ENCODE data around the gene PLIN3. TPM values are rescaled to one million over a fixed set of nuclear protein-coding genes. Genes with fewer than 3 reads are reported as not detected.

PLIN3 gene
- total RNA-seq, 1 experiment from 2014 or later, result 157 TPM

DNA sequence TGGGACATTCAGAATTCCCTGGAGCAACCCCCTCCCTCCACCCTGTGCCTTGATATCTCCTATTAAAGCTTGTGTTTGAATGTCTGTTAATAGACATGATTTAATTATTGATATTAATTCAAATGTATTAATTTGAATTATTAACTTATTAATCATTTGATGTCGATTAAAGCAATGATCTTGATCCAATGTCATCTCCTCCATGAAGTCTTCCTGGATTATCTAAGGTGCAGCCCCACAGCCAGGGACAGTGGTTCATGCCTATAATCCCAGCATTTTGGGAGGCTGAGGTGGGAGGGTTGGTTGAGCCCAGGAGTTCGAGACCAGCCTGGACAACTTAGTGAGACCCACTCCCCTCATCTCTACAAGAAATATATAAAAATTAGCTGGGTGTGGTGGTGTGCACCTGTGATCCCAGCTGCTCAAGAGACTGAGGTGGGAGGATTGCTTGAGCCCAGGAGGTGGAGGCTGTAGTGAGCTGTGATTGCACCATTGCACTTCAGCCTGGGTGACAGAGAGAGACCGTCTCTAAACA lies 66.3 kb downstream of the PLIN3 start:
- Histone ChIP-seq H3K4me3 (ENCODE audit: low read depth in 2 of 2, low read length in 2 of 2) (no peak overlapping the region), H3K27ac (ENCODE audit: low read length) (no peak overlapping the region), H3K27me3 (ENCODE audit: control insufficient read depth, insufficient read depth, low read length) (no peaks in the 10 kb centered on the region), H3K36me3 (ENCODE audit: control insufficient read depth, insufficient read depth, low read length) (no peaks in the 10 kb centered on the region), H3K9me3 (ENCODE audit: control insufficient read depth, insufficient read depth, low read depth, low read length) (no peaks in the 10 kb centered on the region), H3K4me1 (ENCODE audit: control insufficient read depth, insufficient read depth, low read length) (no peaks in the 10 kb centered on the region)
- in situ Hi-C loops (cut with HindIII; ENCODE audit: low pct_unique_long_range_greater_than_20kb, low sequenced_read_pairs) (no loop called here), intact Hi-C loops (cut with micrococcal nuclease; ENCODE audit: unreplicated experiment) (no loop called here)
- CTCF ChIA-PET, result interaction anchor here (0.7 kb wide), 1 partner anchor 793 kb away, joined by 3 read pairs; no protein-coding TSS in a partner anchor
- BruUV-seq (replicated peaks), result no TSS peak
- TF ChIP-seq, protein P1, sequence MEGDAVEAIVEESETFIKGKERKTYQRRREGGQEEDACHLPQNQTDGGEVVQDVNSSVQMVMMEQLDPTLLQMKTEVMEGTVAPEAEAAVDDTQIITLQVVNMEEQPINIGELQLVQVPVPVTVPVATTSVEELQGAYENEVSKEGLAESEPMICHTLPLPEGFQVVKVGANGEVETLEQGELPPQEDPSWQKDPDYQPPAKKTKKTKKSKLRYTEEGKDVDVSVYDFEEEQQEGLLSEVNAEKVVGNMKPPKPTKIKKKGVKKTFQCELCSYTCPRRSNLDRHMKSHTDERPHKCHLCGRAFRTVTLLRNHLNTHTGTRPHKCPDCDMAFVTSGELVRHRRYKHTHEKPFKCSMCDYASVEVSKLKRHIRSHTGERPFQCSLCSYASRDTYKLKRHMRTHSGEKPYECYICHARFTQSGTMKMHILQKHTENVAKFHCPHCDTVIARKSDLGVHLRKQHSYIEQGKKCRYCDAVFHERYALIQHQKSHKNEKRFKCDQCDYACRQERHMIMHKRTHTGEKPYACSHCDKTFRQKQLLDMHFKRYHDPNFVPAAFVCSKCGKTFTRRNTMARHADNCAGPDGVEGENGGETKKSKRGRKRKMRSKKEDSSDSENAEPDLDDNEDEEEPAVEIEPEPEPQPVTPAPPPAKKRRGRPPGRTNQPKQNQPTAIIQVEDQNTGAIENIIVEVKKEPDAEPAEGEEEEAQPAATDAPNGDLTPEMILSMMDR (IDR thresholded peaks at IDR 0.05), result no peak
- TF ChIP-seq, protein P2, sequence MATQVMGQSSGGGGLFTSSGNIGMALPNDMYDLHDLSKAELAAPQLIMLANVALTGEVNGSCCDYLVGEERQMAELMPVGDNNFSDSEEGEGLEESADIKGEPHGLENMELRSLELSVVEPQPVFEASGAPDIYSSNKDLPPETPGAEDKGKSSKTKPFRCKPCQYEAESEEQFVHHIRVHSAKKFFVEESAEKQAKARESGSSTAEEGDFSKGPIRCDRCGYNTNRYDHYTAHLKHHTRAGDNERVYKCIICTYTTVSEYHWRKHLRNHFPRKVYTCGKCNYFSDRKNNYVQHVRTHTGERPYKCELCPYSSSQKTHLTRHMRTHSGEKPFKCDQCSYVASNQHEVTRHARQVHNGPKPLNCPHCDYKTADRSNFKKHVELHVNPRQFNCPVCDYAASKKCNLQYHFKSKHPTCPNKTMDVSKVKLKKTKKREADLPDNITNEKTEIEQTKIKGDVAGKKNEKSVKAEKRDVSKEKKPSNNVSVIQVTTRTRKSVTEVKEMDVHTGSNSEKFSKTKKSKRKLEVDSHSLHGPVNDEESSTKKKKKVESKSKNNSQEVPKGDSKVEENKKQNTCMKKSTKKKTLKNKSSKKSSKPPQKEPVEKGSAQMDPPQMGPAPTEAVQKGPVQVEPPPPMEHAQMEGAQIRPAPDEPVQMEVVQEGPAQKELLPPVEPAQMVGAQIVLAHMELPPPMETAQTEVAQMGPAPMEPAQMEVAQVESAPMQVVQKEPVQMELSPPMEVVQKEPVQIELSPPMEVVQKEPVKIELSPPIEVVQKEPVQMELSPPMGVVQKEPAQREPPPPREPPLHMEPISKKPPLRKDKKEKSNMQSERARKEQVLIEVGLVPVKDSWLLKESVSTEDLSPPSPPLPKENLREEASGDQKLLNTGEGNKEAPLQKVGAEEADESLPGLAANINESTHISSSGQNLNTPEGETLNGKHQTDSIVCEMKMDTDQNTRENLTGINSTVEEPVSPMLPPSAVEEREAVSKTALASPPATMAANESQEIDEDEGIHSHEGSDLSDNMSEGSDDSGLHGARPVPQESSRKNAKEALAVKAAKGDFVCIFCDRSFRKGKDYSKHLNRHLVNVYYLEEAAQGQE (IDR thresholded peaks at IDR 0.05; ENCODE audit: insufficient read depth in 1 of 2, low read depth in 2 of 2, low read length in 1 of 2), result no peak
- TF ChIP-seq TCF7L2 (IDR thresholded peaks at IDR 0.05; ENCODE audit: low read depth, low read length) (no peak), SIN3A (IDR thresholded peaks at IDR 0.05; ENCODE audit: borderline replicate concordance, insufficient read depth, low read depth, low read length) (no peak), POLR2AphosphoS5 (IDR thresholded peaks at IDR 0.05; ENCODE audit: low read depth, low read length) (no peak)
- ATAC-seq (no peak), DNase-seq (ENCODE audit: low read depth, low spot score) (no peak)
- POLR2A ChIA-PET, result interaction anchor here (0.5 kb wide), 1 partner anchor 545 kb away, joined by 5 read pairs; no protein-coding TSS in a partner anchor

DNA sequence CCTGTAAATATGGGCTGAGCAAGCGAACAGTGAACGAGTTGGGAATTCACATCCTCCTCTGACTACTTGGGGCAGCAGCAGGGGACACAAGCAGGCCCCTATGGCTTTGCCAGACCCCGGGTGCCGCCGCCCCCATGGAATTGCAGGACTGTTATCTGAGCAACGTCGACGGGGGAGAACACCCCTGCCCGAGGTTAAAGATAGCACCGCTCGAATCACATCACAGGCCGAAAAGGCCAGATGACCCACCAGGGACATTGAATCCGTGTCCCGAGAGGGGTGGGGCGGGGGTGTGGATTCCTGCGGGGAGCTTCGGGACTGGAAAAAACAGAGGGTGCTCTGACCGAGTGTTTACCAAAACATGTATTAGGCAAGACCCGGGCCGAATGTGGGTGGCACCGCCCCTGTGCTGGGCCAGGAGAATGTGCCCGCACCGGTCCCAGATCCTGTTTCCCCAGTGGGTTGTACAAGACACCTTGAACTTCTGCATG lies 66.8 kb downstream of the PLIN3 start:
- H3K4me3 ChIP-seq (ENCODE audit: low read depth in 2 of 2, low read length in 2 of 2), result no peak overlapping the region
- no peak for TF ChIP-seq SIN3A (IDR thresholded peaks at IDR 0.05; ENCODE audit: borderline replicate concordance, insufficient read depth, low read depth, low read length)
- TF ChIP-seq POLR2AphosphoS5 (IDR thresholded peaks at IDR 0.05; ENCODE audit: low read depth, low read length), result no peak
- TF ChIP-seq, protein P1 (IDR thresholded peaks at IDR 0.05), result no peak
- TF ChIP-seq, protein P2 (IDR thresholded peaks at IDR 0.05; ENCODE audit: insufficient read depth in 1 of 2, low read depth in 2 of 2, low read length in 1 of 2), result no peak
- TF ChIP-seq TCF7L2 (IDR thresholded peaks at IDR 0.05; ENCODE audit: low read depth, low read length), result no peak
- CTCF ChIA-PET, result interaction anchor here (0.7 kb wide), 1 partner anchor 794 kb away, joined by 3 read pairs; no protein-coding TSS in a partner anchor
- no peaks in the 10 kb centered on the region for H3K27me3 ChIP-seq (ENCODE audit: control insufficient read depth, insufficient read depth, low read length)
- DNase-seq (ENCODE audit: low read depth, low spot score) (no peak), ATAC-seq (no peak)
- in situ Hi-C loops (cut with HindIII; ENCODE audit: low pct_unique_long_range_greater_than_20kb, low sequenced_read_pairs), result no loop called here
- H3K36me3 ChIP-seq (ENCODE audit: control insufficient read depth, insufficient read depth, low read length), result no peaks in the 10 kb centered on the region
- POLR2A ChIA-PET, result no interaction called here
- H3K4me1 ChIP-seq (ENCODE audit: control insufficient read depth, insufficient read depth, low read length), result no peaks in the 10 kb centered on the region
- intact Hi-C loops (cut with micrococcal nuclease; ENCODE audit: unreplicated experiment), result no loop called here
- BruUV-seq (replicated peaks), result no TSS peak
- no peaks in the 10 kb centered on the region for H3K9me3 ChIP-seq (ENCODE audit: control insufficient read depth, insufficient read depth, low read depth, low read length)
- no peak overlapping the region for H3K27ac ChIP-seq (ENCODE audit: low read length)

Data from Panc1 (cell line).